Neural cell (in vitro differentiated cells): ENCODE measurements around the gene LRWD1. TPM values are rescaled to one million over a fixed set of nuclear protein-coding genes. Genes with fewer than 3 reads are reported as not detected.

ENCODE experiments used
- H2AFZ ChIP-seq: fragments of 200-600, 300-800 bp; sonication (generic), shearing (Covaris generic); 2 replicates; pipeline ENCODE4 v1.6.0; 2014; ENCODE audit warnings: low read depth, mild to moderate bottlenecking, antibody characterized with exemption, low read length, moderate library complexity
- H3F3A ChIP-seq: fragments of 200-600 bp; shearing (Covaris generic); 2 replicates; pipeline ENCODE4 v1.6.1; 2016; ENCODE audit warnings: mild to moderate bottlenecking, moderate library complexity, mixed read lengths, antibody characterized with exemption, low read length; ENCODE audit not compliant: insufficient read depth, poor library complexity, severe bottlenecking
- H3K27ac ChIP-seq: fragments of 200-600, 300-800 bp; sonication (generic), shearing (Covaris generic); 2 replicates; pipeline ENCODE4 v1.5.1; 2014; ENCODE audit warnings: mild to moderate bottlenecking, low read length, moderate library complexity
- H3K27me3 ChIP-seq: fragments of 300-800, 200-600 bp; sonication (generic), shearing (Covaris generic); 2 replicates; pipeline ENCODE4 v1.6.0; 2014; ENCODE audit warnings: mild to moderate bottlenecking, low read depth, low read length, moderate library complexity; ENCODE audit not compliant: insufficient read depth
- H3K36me3 ChIP-seq: fragments of 300-800, 200-600 bp; sonication (generic), shearing (Covaris generic); 2 replicates; pipeline ENCODE4 v1.5.1; 2014; ENCODE audit warnings: mild to moderate bottlenecking, antibody characterized with exemption, low read length, moderate library complexity; ENCODE audit not compliant: insufficient read depth
- H3K4me2 ChIP-seq: fragments of 300-800, 200-600 bp; sonication (generic), shearing (Covaris generic); 2 replicates; pipeline ENCODE4 v1.6.0; 2014; ENCODE audit warnings: mild to moderate bottlenecking, low read length
- H3K4me3 ChIP-seq: fragments of 300-800, 200-600 bp; sonication (generic), shearing (Covaris generic); 2 replicates; pipeline ENCODE4 v1.5.1; 2014; ENCODE audit warnings: mild to moderate bottlenecking, low read length, moderate library complexity
- H3K79me2 ChIP-seq: fragments of 200-600 bp; shearing (Covaris generic); replicated peaks from 2 replicates; pipeline ENCODE4 v1.6.0; 2014; ENCODE audit warnings: mild to moderate bottlenecking, low read length, moderate library complexity; ENCODE audit not compliant: insufficient read depth
- H3K9ac ChIP-seq: fragments of 300-800, 200-600 bp; sonication (generic), shearing (Covaris generic); 2 replicates; pipeline ENCODE4 v1.6.1; 2016; ENCODE audit warnings: mild to moderate bottlenecking, low read length, mixed read lengths
- H3K9me2 ChIP-seq: fragments of 200-600 bp; shearing (Covaris generic); 2 replicates; pipeline ENCODE4 v1.6.1; 2016; ENCODE audit warnings: mild to moderate bottlenecking, low read length, mixed read lengths; ENCODE audit not compliant: insufficient read depth
- H3K9me3 ChIP-seq: fragments of 200-600, 300-800 bp; sonication (generic), shearing (Covaris generic); 2 replicates; pipeline ENCODE4 v1.6.1; 2016; ENCODE audit warnings: mild to moderate bottlenecking, mixed run types, low read length, moderate library complexity, mixed read lengths
- H4K20me1 ChIP-seq: fragments of 200-600 bp; shearing (Covaris generic); 2 replicates; pipeline ENCODE4 v1.6.1; 2016; ENCODE audit warnings: mild to moderate bottlenecking, mixed run types; ENCODE audit not compliant: insufficient read depth
- EP300 ChIP-seq: fragments of 450-650 bp; conservative IDR thresholded peaks from 2 replicates; pipeline ENCODE4 v1.6.1; 2014; ENCODE audit warnings: antibody characterized with exemption, mild to moderate bottlenecking, moderate library complexity; ENCODE audit not compliant: poor library complexity, severe bottlenecking
- EZH2 ChIP-seq: fragments of 200-600, 300-800 bp; shearing (Covaris generic), sonication (generic); IDR thresholded peaks from 2 replicates; pipeline ENCODE4 v1.6.1; 2014; ENCODE audit warnings: antibody characterized with exemption, low read length, borderline replicate concordance, mild to moderate bottlenecking; ENCODE audit not compliant: insufficient read depth, poor library complexity, severe bottlenecking
- MXI1 ChIP-seq: fragments of 450-650 bp; conservative IDR thresholded peaks from 2 replicates; pipeline ENCODE4 v1.6.1; 2014; ENCODE audit warnings: antibody characterized with exemption, mild to moderate bottlenecking; ENCODE audit not compliant: poor library complexity, severe bottlenecking
- POLR2AphosphoS5 ChIP-seq: IDR thresholded peaks from 2 replicates; pipeline ENCODE4 v1.6.1; 2012
- RAD21 ChIP-seq: fragments of 450-650 bp; conservative IDR thresholded peaks from 2 replicates; pipeline ENCODE4 v1.6.1; 2014; ENCODE audit warnings: antibody characterized with exemption, mild to moderate bottlenecking, moderate library complexity
- SMC3 ChIP-seq: fragments of 450-650 bp; conservative IDR thresholded peaks from 2 replicates; pipeline ENCODE4 v1.6.1; 2014; ENCODE audit warnings: antibody characterized with exemption, mild to moderate bottlenecking, moderate library complexity; ENCODE audit not compliant: poor library complexity
- TAF1 ChIP-seq: IDR thresholded peaks from 2 replicates; pipeline ENCODE4 v1.6.1; 2012; ENCODE audit warnings: low read depth
- polyA plus RNA-seq: library from polyadenylated mRNA; depleted of rRNA; stranded (reverse); fragments of >200 nt; gene quantifications from 2 replicates; pipeline ENCODE4 v1.2.3, GENCODE V29; 2014
- TF ChIP-seq, protein P1 (sequence below): IDR thresholded peaks from 2 replicates; pipeline ENCODE4 v1.6.1; 2012; ENCODE audit warnings: borderline replicate concordance
- TF ChIP-seq, protein P2 (sequence below): fragments of 450-650 bp; IDR thresholded peaks from 2 replicates; pipeline ENCODE4 v1.5.1; 2014; ENCODE audit warnings: antibody characterized with exemption, mild to moderate bottlenecking, moderate library complexity; ENCODE audit not compliant: poor library complexity, severe bottlenecking

LRWD1 gene
- polyA plus RNA-seq, 1 donor from 2014 or later, result 85.5 TPM

DNA sequence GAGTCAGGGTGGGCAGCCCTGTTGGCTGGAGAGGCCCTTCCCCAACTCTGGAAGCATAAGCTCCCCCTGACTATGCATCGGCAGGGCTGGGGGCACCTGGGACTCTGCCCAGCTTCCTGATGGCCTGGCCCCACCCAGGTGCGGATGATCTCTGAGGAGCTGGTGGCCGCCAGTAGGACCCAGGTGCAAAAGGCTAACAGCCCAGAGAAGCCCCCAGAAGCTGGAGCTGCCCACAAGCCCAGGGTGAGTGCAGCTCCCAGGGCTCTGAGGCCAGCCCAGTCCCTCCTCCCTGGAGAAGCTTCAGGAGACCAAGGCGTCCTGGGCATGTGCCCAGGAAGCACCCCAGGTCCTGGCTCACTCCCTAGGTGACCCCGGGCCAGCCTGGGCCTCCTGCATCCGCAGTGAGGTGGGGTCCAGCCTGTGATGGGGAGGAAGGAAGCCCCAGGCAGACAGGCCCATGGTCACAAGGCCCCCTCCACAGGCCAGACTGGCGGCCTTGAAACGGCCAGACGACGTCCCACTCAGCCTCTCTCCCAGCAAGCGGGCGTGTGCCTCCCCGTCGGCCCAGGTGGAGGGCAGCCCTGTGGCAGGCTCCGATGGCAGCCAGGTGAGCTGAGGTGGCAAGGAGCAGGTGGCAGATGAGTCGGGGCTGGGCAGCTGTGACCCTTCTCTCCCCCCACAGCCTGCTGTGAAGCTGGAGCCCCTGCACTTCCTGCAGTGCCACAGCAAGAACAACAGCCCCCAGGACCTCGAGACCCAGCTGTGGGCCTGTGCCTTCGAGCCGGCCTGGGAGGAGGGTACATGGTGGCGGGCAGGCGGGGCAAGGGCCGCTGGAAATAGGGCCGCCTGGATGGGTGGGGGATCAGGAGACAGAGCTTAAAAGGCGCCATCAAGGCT lies 3.0 kb downstream of the LRWD1 start:
- Histone ChIP-seq H3F3A (no peaks in the 10 kb centered on the region), H3K9me2 (no peaks in the 10 kb centered on the region), H3K36me3 (no peaks in the 10 kb centered on the region), H3K9ac (no peak overlapping the region), H3K4me2 (no peak overlapping the region), H3K27ac (no peak overlapping the region), H3K79me2 (peaks cover 14% of the 10 kb centered on the region), H4K20me1 (no peaks in the 10 kb centered on the region), H2AFZ (no peak overlapping the region), H3K27me3 (no peaks in the 10 kb centered on the region), H3K9me3 (no peaks in the 10 kb centered on the region), H3K4me3 (no peak overlapping the region)
- TF ChIP-seq, protein P1, sequence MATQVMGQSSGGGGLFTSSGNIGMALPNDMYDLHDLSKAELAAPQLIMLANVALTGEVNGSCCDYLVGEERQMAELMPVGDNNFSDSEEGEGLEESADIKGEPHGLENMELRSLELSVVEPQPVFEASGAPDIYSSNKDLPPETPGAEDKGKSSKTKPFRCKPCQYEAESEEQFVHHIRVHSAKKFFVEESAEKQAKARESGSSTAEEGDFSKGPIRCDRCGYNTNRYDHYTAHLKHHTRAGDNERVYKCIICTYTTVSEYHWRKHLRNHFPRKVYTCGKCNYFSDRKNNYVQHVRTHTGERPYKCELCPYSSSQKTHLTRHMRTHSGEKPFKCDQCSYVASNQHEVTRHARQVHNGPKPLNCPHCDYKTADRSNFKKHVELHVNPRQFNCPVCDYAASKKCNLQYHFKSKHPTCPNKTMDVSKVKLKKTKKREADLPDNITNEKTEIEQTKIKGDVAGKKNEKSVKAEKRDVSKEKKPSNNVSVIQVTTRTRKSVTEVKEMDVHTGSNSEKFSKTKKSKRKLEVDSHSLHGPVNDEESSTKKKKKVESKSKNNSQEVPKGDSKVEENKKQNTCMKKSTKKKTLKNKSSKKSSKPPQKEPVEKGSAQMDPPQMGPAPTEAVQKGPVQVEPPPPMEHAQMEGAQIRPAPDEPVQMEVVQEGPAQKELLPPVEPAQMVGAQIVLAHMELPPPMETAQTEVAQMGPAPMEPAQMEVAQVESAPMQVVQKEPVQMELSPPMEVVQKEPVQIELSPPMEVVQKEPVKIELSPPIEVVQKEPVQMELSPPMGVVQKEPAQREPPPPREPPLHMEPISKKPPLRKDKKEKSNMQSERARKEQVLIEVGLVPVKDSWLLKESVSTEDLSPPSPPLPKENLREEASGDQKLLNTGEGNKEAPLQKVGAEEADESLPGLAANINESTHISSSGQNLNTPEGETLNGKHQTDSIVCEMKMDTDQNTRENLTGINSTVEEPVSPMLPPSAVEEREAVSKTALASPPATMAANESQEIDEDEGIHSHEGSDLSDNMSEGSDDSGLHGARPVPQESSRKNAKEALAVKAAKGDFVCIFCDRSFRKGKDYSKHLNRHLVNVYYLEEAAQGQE, result no peak
- TF ChIP-seq, protein P2, sequence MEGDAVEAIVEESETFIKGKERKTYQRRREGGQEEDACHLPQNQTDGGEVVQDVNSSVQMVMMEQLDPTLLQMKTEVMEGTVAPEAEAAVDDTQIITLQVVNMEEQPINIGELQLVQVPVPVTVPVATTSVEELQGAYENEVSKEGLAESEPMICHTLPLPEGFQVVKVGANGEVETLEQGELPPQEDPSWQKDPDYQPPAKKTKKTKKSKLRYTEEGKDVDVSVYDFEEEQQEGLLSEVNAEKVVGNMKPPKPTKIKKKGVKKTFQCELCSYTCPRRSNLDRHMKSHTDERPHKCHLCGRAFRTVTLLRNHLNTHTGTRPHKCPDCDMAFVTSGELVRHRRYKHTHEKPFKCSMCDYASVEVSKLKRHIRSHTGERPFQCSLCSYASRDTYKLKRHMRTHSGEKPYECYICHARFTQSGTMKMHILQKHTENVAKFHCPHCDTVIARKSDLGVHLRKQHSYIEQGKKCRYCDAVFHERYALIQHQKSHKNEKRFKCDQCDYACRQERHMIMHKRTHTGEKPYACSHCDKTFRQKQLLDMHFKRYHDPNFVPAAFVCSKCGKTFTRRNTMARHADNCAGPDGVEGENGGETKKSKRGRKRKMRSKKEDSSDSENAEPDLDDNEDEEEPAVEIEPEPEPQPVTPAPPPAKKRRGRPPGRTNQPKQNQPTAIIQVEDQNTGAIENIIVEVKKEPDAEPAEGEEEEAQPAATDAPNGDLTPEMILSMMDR, result no peak
- TF ChIP-seq POLR2AphosphoS5, result no peak
- TF ChIP-seq MXI1, result no peak
- TF ChIP-seq RAD21, result no peak
- no peak for TF ChIP-seq EZH2
- no peak for TF ChIP-seq EP300
- no peak for TF ChIP-seq TAF1
- TF ChIP-seq SMC3, result no peak

DNA sequence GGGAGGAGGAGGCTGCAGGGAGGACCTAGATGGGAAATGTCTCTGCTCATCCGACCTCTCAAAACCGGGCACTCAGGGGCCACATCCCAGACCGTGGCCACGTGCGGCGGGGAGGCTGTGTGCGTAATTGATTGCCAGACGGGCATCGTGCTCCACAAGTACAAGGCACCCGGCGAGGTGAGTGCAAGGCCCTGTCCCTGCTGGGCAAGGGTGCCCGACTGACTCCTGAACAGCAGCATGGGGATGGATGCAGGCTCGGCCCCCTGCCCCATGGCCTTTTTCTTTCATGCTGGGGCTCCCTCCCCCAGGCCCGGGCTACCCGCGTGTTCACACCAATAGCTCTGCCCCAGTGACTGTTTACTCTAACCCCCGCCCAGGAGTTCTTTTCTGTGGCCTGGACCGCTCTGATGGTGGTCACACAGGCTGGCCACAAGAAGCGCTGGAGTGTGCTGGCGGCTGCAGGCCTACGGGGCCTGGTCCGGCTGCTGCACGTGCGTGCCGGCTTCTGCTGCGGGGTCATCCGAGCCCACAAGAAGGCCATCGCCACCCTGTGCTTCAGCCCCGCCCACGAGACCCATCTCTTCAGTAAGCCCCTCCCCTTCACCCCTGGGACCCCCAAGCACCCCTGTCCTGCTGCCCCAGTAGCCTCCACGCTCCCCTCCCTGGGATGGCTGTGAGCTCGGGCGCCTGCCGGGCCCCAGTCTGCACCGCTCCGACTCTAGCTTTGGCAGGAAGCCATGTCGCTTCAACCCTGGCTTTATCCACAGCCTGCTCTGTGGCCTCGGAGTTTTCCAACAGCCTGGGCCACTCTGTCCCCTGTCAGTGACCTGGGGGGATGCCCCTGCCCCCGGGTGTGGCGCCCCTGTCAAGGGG lies 3.9 kb downstream of the LRWD1 start:
- Histone ChIP-seq H3K27me3 (no peaks in the 10 kb centered on the region), H3K9ac (no peak overlapping the region), H3K36me3 (no peaks in the 10 kb centered on the region), H2AFZ (no peak overlapping the region), H3K4me3 (no peak overlapping the region), H3K9me3 (no peaks in the 10 kb centered on the region), H3K79me2 (peaks cover 11% of the 10 kb centered on the region), H3K9me2 (no peaks in the 10 kb centered on the region), H3F3A (no peaks in the 10 kb centered on the region), H4K20me1 (no peaks in the 10 kb centered on the region), H3K4me2 (no peak overlapping the region), H3K27ac (no peak overlapping the region)
- TF ChIP-seq RAD21 (no peak), SMC3 (no peak), EP300 (no peak), MXI1 (no peak)
